HepG2 (cell line): ENCODE results near the gene VPS37B. TPM values are rescaled to one million over a fixed set of nuclear protein-coding genes. Genes with fewer than 3 reads are reported as not detected.

Source experiments
- CEBPB ChIP-seq: IDR thresholded peaks from 2 replicates; pipeline ENCODE4 v1.6.1; 2011; ENCODE audit warnings: low read depth, low read length, improper control_type of control experiment, borderline replicate concordance
- DBP ChIP-seq: sonication (generic); formaldehyde crosslinking; IDR thresholded peaks from 2 replicates; pipeline ENCODE4 v1.4.0; 2020; ENCODE audit warnings: missing genetic modification reagents; ENCODE audit errors: not compliant biosample characterization
- E2F1 ChIP-seq: sonication (generic); formaldehyde crosslinking; IDR thresholded peaks from 2 replicates; pipeline ENCODE4 v1.5.0; 2020; ENCODE audit warnings: missing genetic modification reagents
- HNF4G ChIP-seq, 2 experiments: sonication (generic) in 1 of 2; formaldehyde crosslinking in 1 of 2; IDR thresholded peaks; 2 replicates each; pipeline versions ENCODE4 v1.4.0 to v1.6.1; 2011 to 2020; ENCODE audit warnings: borderline replicate concordance in 2 of 2, low read depth in 2 of 2, mild to moderate bottlenecking in 2 of 2, low read length in 1 of 2, missing genetic modification reagents in 1 of 2, moderate library complexity in 1 of 2
- HOMEZ ChIP-seq: IDR thresholded peaks from 2 replicates; pipeline ENCODE4 v1.6.1; 2016; ENCODE audit warnings: low read depth
- PRPF4 ChIP-seq: fragments of 200-400 bp; formaldehyde crosslinking; IDR thresholded peaks from 2 replicates; pipeline ENCODE4 v1.6.1; 2016; ENCODE audit warnings: low read length, low read depth; ENCODE audit not compliant: poor library complexity, severe bottlenecking
- RBAK ChIP-seq: sonication (generic); formaldehyde crosslinking; IDR thresholded peaks from 2 replicates; pipeline ENCODE4 v1.5.1; 2020; ENCODE audit warnings: mild to moderate bottlenecking, missing genetic modification reagents
- TEAD3 ChIP-seq: optimal IDR thresholded peaks from 2 replicates; pipeline ENCODE3; 2016; ENCODE audit warnings: borderline replicate concordance
- ZBTB14 ChIP-seq: sonication (generic); formaldehyde crosslinking; IDR thresholded peaks from 2 replicates; pipeline ENCODE4 v1.4.0; 2020; ENCODE audit warnings: missing genetic modification reagents
- ZC3H4 ChIP-seq: sonication (generic); formaldehyde crosslinking; IDR thresholded peaks from 2 replicates; pipeline ENCODE4 v1.4.0; 2020; ENCODE audit warnings: missing genetic modification reagents, borderline replicate concordance
- ZNF18 ChIP-seq: sonication (generic); formaldehyde crosslinking; IDR thresholded peaks from 2 replicates; pipeline ENCODE4 v1.8.0; 2022; ENCODE audit warnings: mild to moderate bottlenecking, missing genetic modification reagents; ENCODE audit not compliant: insufficient replicate concordance
- ZNF512B ChIP-seq: sonication (generic); formaldehyde crosslinking; IDR thresholded peaks from 2 replicates; pipeline ENCODE4 v1.5.1; 2020; ENCODE audit warnings: missing genetic modification reagents, mild to moderate bottlenecking, borderline replicate concordance
- ZXDC ChIP-seq: sonication (generic); formaldehyde crosslinking; IDR thresholded peaks from 2 replicates; pipeline ENCODE4 v1.5.0; 2020; ENCODE audit warnings: mild to moderate bottlenecking, missing genetic modification reagents
- polyA plus RNA-seq, 8 experiments: library from polyadenylated mRNA; depleted of rRNA in 3 of 8; stranded (reverse) in 7 of 8; unstranded in 1 of 8; fragments of >200 nt; fragmentation: Illumina TruSeq in 4 of 8; extraction: Trizol in 4 of 8; gene quantifications; 2 replicates each; pipeline versions ENCODE4 v1.2.1 to v1.2.3, GENCODE V29; 2011 to 2016; ENCODE audit warnings: low read depth in 4 of 8, missing spikeins in 1 of 8, mixed read lengths in 1 of 8; ENCODE audit not compliant: insufficient read depth in 1 of 8
- total RNA-seq, 5 experiments: library from RNA; depleted of rRNA; stranded (reverse); fragments of >200 nt; fragmentation: Illumina TruSeq; extraction: Trizol; gene quantifications; 2 replicates each; pipeline ENCODE4 v1.2.3, GENCODE V29; 2016; ENCODE audit warnings: low read depth in 1 of 5

VPS37B gene
- total and polyA plus RNA-seq, 2 of the 13 experiments (the other 11 are each of a cell fraction or from before 2014, with no cell fraction given), result 4.6 to 5.3 TPM

GRCh38 chr12:122834104-122834920 lies 61.6 kb downstream of the VPS37B start (continued):
- TF ChIP-seq HOMEZ (CRISPR knock-in tag) (no peak), E2F1 (CRISPR knock-in tag) (no peak), ZNF512B (CRISPR knock-in tag) (0 out of 2 replicates have a peak, but pooled peaks have one; percentile 49), TEAD3 (CRISPR knock-in tag) (peak; percentile 34), PRPF4 (no peak), ZXDC (no peak), ZBTB14 (CRISPR knock-in tag) (no peak), HNF4G (IDR thresholded peaks at IDR 0.05; ENCODE audit: borderline replicate concordance, low read depth, low read length) (0 out of 2 replicates have a peak, but pooled peaks have one; percentile 9), HNF4G (CRISPR knock-in tag; IDR thresholded peaks at IDR 0.05; ENCODE audit: borderline replicate concordance, low read depth) (no peak), RBAK (no peak), DBP (CRISPR knock-in tag) (no peak), ZC3H4 (CRISPR knock-in tag) (no peak), ZNF18 (no peak), CEBPB (0 out of 2 replicates have a peak, but pooled peaks have one; percentile 11)
